GM18511 (cell line): Measurements from ENCODE around the gene ST6GALNAC1.

ENCODE experiments used
- ATAC-seq: cut with Tn5 transposase; IDR thresholded peaks from one replicate; pipeline ENCODE4 v1.9.1; 2021; ENCODE audit warnings: mild to moderate bottlenecking, moderate library complexity; ENCODE audit not compliant: unreplicated experiment

The ST6GALNAC1 gene

GRCh38 chr17:76582660-76583059 is 60.9 kb downstream of the ST6GALNAC1 start:
- ATAC-seq, result no peak

GRCh38 chr17:76581515-76581914 is 62.0 kb downstream of the ST6GALNAC1 start:
- ATAC-seq, result no peak

- ATAC-seq, result no peak
Measured at GRCh38 chr17:76579281-76579680, 64.3 kb downstream of the ST6GALNAC1 start.

GRCh38 chr17:76578376-76578775 is 65.2 kb downstream of the ST6GALNAC1 start:
- no peak for ATAC-seq

DNA sequence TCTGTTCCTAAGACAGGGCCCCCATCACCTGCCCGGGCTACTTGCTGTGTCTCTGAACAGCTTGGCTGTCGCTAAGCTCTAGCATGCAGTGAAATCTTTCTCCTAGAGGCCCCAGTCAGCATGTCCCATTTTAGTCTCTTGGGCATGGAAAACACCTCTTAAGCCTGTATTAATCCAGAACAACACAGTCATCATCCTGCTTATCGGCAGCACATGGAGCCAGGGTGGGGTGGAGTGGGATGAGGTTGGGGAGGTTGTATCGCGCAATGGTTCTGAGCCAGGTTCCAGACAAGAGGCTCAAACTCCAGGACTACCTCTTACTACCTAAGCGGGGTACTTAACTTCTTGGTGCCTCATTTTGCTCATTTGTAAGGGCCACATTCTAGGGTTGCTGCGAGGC is 65.7 kb downstream of the ST6GALNAC1 start:
- no peak for ATAC-seq

- ATAC-seq, result no peak
Measured at GRCh38 chr17:76576189-76576588, 67.4 kb downstream of the ST6GALNAC1 start.

DNA sequence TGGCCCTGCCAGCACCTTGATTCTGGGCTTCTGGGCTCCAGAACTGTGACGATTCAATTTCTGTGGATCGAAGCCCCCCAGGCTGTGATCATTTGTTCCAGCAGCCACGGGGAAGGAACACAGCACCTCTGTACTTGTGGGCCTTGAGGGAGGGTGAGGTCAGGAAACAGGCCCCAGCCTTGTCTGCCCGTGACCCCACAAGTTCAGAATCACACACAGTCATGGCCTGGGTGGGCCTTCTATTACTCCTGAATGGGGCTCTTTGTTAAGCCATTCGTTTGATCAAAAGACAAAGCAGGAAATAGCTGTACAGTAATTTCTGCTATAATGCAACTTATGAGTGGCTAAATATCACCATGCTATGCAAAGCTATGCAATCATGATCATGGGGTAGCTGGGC is 68.0 kb downstream of the ST6GALNAC1 start:
- ATAC-seq, result no peak
